ENCODE results near the gene ABHD17C.
A peak's percentile ranks its signal among the peaks of the same experiment; 100 is the strongest.

ABHD17C gene

DNA sequence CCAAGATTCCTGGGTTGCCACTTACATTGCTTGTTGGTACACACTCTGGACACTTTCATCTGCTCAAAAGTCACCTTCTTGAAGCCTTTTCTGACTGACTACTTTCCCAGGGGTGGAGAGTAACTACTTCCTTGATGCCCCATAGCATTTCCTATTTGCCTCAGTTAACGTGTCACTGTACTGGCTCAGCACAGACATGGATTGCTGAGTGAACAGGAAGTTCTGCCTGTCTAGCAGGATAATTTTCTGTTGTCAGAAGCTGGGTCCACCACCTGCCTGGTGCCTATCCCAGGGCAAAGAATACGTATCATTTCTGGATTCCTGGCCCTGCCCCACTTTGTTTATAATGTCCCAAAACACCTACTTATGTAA lies 15.3 kb upstream of the ABHD17C start:
- H3K4me3 ChIP-seq: no peak overlapping the region
- no peaks in the 10 kb centered on the region for H3K36me3 ChIP-seq
- TF ChIP-seq Cebpa-rat (IDR thresholded peaks at IDR 0.05): no peak
- peaks cover 0 to 24% (median 7%) of the 10 kb centered on the region in 10 experiments; a peak in 15 of 20 replicates for H3K4me1 ChIP-seq
- H4K20me1 ChIP-seq: no peaks in the 10 kb centered on the region
- peaks cover 0 to 20% (median 7%) of the 10 kb centered on the region in 11 experiments; a peak in 12 of 22 replicates for H3K9me3 ChIP-seq (replicated peaks in 1 of 11)
- H3K27me3 ChIP-seq: no peaks in the 10 kb centered on the region
- H3K9ac ChIP-seq: no peak overlapping the region
- peak overlapping the region in 2 of 11 experiments; percentile 13 to 48; a peak in 2 of 22 replicates for H3K27ac ChIP-seq
- peak overlapping the region in 7 of 11 experiments; percentile 1 to 52 (median 29); a peak in 9 of 22 replicates for H3K4me2 ChIP-seq

DNA sequence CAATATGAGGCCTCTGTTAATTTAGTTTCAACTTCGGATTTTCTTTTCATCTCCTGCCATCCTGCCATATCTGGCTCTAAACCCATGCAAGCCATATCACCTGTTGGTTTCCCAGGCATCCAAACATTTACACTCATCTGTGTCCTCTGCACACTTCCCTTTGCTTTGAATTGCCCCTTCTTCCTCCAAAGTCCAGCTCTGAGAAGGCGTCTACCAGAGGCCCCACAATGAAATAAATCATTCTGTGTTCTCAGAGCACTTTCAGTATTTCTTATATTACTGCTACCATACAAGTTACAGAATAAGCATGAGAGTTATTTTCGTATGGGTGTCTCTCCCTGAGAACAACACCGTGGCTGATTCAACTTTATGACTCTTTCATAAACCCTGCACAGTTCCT lies 12.9 kb upstream of the ABHD17C start:
- H3K4me1 ChIP-seq: peaks cover 0 to 20% (median 4%) of the 10 kb centered on the region in 10 experiments; a peak in 10 of 20 replicates
- no peak overlapping the region for H3K27ac ChIP-seq
- no peak for TF ChIP-seq Cebpa-rat (IDR thresholded peaks at IDR 0.05)
- H3K9me3 ChIP-seq (replicated peaks in 1 of 11): peaks cover 0 to 20% (median 7%) of the 10 kb centered on the region in 11 experiments; a peak in 12 of 22 replicates
- no peaks in the 10 kb centered on the region for H4K20me1 ChIP-seq
- H3K9ac ChIP-seq: no peak overlapping the region
- H3K27me3 ChIP-seq: no peaks in the 10 kb centered on the region
- no peaks in the 10 kb centered on the region for H3K36me3 ChIP-seq
- no peak overlapping the region for H3K4me2 ChIP-seq
- H3K4me3 ChIP-seq: no peak overlapping the region

DNA sequence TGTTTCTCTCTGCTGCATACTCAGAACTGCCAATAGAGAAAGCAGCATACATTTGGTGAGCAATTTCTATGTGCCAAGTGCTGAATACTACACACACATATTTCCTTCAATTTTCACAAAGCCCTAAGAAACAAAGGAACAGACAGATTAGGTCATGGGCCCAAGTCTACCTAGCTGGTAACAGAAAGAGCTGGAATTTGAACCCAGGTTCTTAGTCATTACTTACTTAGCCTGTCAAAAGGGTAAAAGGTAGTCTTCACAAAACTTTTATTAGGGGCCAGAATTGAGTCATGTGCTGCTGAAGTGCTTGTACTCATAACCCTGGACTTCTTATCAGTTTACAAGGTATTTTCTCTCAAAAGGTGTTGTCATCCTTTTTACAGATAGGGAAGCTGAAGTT lies 10.4 kb upstream of the ABHD17C start:
- Histone ChIP-seq H3K9ac (no peak overlapping the region), H3K27me3 (no peaks in the 10 kb centered on the region), H3K4me1 (peaks cover 0 to 6% (median 1%) of the 10 kb centered on the region in 10 experiments; a peak in 10 of 20 replicates), H3K4me3 (no peak overlapping the region), H3K4me2 (no peak overlapping the region), H3K9me3 (replicated peaks in 1 of 11) (peaks cover 0 to 20% (median 7%) of the 10 kb centered on the region in 11 experiments; a peak in 12 of 22 replicates), H3K36me3 (no peaks in the 10 kb centered on the region), H4K20me1 (no peaks in the 10 kb centered on the region), H3K27ac (no peak overlapping the region)
- no peak for TF ChIP-seq Cebpa-rat (IDR thresholded peaks at IDR 0.05)

DNA sequence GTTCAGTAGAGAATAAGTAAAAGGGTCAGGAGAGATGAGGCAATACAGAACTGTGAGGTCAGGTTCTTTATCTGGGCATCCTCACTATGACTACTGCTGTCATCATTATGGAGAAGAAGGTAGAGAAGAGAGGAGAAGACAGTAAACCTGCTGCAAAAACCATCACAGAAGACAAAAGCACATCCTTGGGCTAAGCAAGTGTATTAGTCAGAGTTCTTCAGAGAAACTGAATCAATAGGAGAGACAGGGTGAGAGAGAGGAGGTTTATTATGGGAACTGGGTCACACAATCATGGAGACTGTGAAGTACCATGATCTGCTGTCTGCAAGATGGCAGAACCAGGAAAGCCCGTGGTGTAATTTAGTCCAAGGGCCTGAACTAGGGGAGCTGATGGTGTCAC lies 9.5 kb upstream of the ABHD17C start:
- H3K27ac ChIP-seq: no peak overlapping the region

DNA sequence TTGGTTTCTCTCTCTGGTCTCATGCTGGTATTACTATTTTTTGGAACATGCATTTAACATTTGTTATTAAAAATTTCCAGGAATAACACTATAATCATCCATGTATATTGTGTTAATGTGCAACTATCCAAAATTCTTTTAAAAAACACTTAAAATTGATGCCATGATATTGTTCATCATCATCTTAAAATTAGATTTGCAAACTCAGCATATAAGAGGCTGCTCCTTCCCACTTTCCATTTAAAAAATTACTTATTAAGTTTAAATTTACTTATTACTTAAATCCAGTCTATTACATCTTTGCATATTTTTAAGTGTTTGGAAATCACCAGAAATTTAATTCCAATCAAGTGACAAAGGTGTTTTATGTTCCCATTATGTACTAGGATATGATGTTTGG lies 5.8 kb upstream of the ABHD17C start:
- no peak for TF ChIP-seq Cebpa-rat (IDR thresholded peaks at IDR 0.05)
- Histone ChIP-seq H3K4me3 (no peak overlapping the region), H3K4me1 (peaks cover 5 to 17% (median 8%) of the 10 kb centered on the region in 10 experiments; a peak in 18 of 20 replicates), H4K20me1 (no peaks in the 10 kb centered on the region), H3K27ac (no peak overlapping the region), H3K36me3 (no peaks in the 10 kb centered on the region), H3K9me3 (replicated peaks in 1 of 11) (no peaks in the 10 kb centered on the region), H3K27me3 (no peaks in the 10 kb centered on the region), H3K9ac (no peak overlapping the region), H3K4me2 (no peak overlapping the region)

More for the DNA sequence above, 9.5 kb upstream of the ABHD17C start:
- TF ChIP-seq Cebpa-rat (IDR thresholded peaks at IDR 0.05): no peak
- H3K4me3 ChIP-seq: no peak overlapping the region
- H3K36me3 ChIP-seq: no peaks in the 10 kb centered on the region
- no peak overlapping the region for H3K4me2 ChIP-seq
- no peaks in the 10 kb centered on the region for H4K20me1 ChIP-seq
- H3K4me1 ChIP-seq: no peaks in the 10 kb centered on the region
- H3K9me3 ChIP-seq (replicated peaks in 1 of 11): peaks cover 0 to 13% (median 3%) of the 10 kb centered on the region in 11 experiments; a peak in 11 of 22 replicates
- H3K9ac ChIP-seq: no peak overlapping the region
- no peaks in the 10 kb centered on the region for H3K27me3 ChIP-seq

DNA sequence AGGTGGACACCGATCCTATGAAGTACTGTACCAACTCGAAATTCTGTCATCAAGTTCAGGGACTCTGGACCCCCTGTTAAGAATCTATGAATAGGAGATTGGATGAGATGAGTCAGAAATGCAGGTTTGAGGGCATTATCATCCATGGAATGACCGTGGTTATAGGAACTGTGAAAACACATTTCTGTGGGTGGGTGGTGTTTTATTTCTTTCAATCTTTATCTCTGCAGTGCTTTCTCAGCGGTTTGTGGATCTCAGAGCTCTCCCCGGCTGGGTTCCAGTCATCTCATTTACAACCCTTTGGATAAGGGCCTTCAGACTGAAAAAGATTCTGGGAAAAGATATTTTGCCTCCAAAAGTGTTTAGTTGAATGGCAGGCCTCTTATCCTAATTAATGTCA lies 5.4 kb upstream of the ABHD17C start:
- no peak overlapping the region for H3K27ac ChIP-seq
- H4K20me1 ChIP-seq: no peaks in the 10 kb centered on the region
- no peaks in the 10 kb centered on the region for H3K9me3 ChIP-seq (replicated peaks in 1 of 11)
- no peaks in the 10 kb centered on the region for H3K36me3 ChIP-seq
- no peak for TF ChIP-seq Cebpa-rat (IDR thresholded peaks at IDR 0.05)
- no peaks in the 10 kb centered on the region for H3K27me3 ChIP-seq
- no peak overlapping the region for H3K4me2 ChIP-seq
- H3K9ac ChIP-seq: no peak overlapping the region
- no peak overlapping the region for H3K4me3 ChIP-seq
- H3K4me1 ChIP-seq: peaks cover 8 to 19% (median 10%) of the 10 kb centered on the region in 10 experiments; a peak in 18 of 20 replicates

DNA sequence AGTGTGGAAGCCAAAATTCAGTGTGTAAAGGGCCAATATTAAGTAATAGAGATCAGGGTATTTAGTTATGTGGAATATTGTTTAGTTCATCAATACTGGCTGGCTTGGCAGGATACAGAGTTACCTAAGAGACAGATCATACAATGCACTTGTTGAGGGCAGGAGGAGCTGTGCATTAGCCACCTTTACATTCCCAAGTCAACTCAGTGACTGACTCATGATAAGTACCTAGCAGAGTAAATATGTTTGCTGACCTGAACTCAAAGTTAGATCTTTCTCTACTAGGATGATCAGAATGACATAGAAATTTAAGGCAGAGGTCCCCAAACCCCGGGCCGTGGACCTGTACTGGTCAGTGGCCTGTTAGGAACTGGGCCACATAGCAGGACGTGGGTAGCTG lies 3.5 kb upstream of the ABHD17C start:
- Histone ChIP-seq H3K4me3 (no peak overlapping the region), H3K4me1 (peaks cover 11 to 19% (median 13%) of the 10 kb centered on the region in 10 experiments; a peak in 19 of 20 replicates), H3K9ac (no peak overlapping the region), H3K27ac (no peak overlapping the region), H3K9me3 (replicated peaks in 1 of 11) (no peaks in the 10 kb centered on the region), H4K20me1 (peaks cover 0 to 5% (median 1%) of the 10 kb centered on the region in 11 experiments; a peak in 5 of 22 replicates), H3K4me2 (no peak overlapping the region), H3K36me3 (no peaks in the 10 kb centered on the region), H3K27me3 (no peaks in the 10 kb centered on the region)
- no peak for TF ChIP-seq Cebpa-rat (IDR thresholded peaks at IDR 0.05)

DNA sequence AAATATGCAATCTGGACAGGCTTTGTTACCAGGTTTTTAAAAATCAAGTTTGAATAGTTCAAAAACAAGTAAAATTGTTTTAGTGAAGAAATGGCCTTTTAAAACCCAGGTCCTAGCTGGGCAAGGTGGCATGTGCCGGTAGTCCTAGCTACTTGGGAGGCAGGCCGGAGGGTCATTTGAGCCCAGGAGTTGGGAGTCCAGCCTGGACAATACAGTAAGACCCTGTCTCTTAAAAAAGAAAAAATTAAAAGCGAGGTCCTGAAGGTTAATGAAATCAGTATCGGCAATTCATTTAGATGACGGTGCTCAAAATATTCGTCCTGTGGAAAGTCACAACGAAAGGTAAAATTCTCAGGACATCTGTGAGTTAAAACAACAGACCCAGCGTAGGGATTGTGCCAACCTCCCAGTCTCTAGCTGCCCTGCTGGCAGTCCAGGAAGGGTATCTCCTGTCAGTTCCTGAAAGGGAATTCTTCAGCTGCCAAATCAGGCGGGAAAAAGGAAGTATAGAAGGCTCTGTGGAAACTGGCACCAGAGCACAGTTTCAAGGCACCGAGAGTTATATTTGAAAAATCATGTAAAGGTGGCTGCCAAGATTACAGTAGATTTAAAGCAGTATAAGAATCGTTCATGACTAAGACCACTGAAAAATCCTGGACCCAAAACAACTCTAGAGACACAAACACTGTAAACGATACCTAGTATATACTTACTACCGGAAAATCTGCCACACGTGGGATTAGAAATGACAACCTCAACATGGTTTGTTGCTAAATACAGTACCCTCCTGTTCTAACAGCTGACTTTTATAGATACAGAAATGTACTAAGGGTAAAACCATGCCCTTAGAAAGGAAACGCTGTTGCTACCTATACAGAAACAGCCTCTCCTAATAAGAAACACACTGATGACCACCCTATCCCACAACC lies 1.2 kb upstream of the ABHD17C start:
- Histone ChIP-seq H3K9me3 (replicated peaks in 1 of 11) (no peaks in the 10 kb centered on the region), H4K20me1 (peaks cover 0 to 28% (median 17%) of the 10 kb centered on the region in 11 experiments; a peak in 15 of 22 replicates), H3K4me2 (peak overlapping the region; percentile 82 to 95 (median 89)), H3K27me3 (no peaks in the 10 kb centered on the region), H3K9ac (peak overlapping the region; percentile 84 to 95 (median 92)), H3K4me1 (peaks cover 26 to 39% (median 33%) of the 10 kb centered on the region in 10 experiments), H3K27ac (peak overlapping the region; percentile 70 to 94 (median 91); a peak in 21 of 22 replicates), H3K36me3 (peaks cover 0 to 9% (median 7%) of the 10 kb centered on the region in 11 experiments; a peak in 13 of 22 replicates), H3K4me3 (peak overlapping the region; percentile 77 to 94 (median 90))
- no peak for TF ChIP-seq Cebpa-rat (IDR thresholded peaks at IDR 0.05)

DNA sequence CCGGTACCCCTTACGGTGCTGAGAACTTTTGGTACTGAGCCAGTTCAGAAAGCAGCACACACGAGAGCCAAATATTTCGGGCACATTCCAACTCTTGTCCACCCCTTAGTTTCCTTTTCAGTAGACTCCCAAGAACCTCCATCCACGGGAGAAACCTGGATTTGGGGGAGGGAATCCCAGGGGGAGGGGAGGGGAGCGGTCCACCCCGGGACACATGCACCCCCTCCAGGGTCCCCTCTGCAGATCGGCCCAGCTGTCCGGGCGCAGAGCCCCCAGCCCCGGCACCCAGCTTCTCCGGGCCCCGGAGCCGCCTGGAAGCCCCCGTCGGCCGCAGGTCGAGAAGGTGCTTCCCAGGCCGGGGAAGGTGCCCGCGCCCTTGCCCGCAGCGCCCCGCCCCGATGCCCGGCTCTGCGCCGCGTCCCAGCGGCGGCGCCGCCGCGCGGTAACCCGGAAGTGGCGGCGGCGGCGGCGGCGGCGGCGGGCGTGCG lies 455 bp upstream of the ABHD17C start:
- no peaks in the 10 kb centered on the region for H3K9me3 ChIP-seq (replicated peaks in 1 of 11)
- H3K4me1 ChIP-seq: peaks cover 26 to 46% (median 33%) of the 10 kb centered on the region in 10 experiments
- H3K36me3 ChIP-seq: peaks cover 0 to 16% (median 11%) of the 10 kb centered on the region in 11 experiments; a peak in 14 of 22 replicates
- peak overlapping the region; percentile 84 to 95 (median 92) for H3K9ac ChIP-seq
- no peaks in the 10 kb centered on the region for H3K27me3 ChIP-seq
- TF ChIP-seq Cebpa-rat (IDR thresholded peaks at IDR 0.05): no peak
- H3K27ac ChIP-seq: peak overlapping the region; percentile 70 to 94 (median 91)
- peak overlapping the region; percentile 77 to 94 (median 90) for H3K4me3 ChIP-seq
- H3K4me2 ChIP-seq: peak overlapping the region; percentile 82 to 95 (median 89)
- peaks cover 0 to 36% (median 24%) of the 10 kb centered on the region in 11 experiments; a peak in 15 of 22 replicates for H4K20me1 ChIP-seq

Data from BLaER1 treated with 17β-estradiol and CSF1 and Interleukin-3, amounts not matched to agents 10 nM and 100 nM (cell line).